Common myeloid progenitor, CD34-positive (primary cell): Measurements from ENCODE around the gene ACSL1.
A peak's percentile ranks its signal among the peaks of the same experiment; 100 is the strongest.

Experiments
- CTCF ChIA-PET: fragments of 350-600 bp; sonication (Branson Sonifier 250); formaldehyde crosslinking; loops from one replicate; lab custom pipeline; 2021; ENCODE audit warnings: antibody characterized with exemption; lab: Charles Lee
- POLR2A ChIA-PET: fragments of 350-600 bp; sonication (Branson Sonifier 250); formaldehyde crosslinking; loops from one replicate; lab custom pipeline; 2021; ENCODE audit warnings: antibody characterized with exemption; lab: Charles Lee
- DNase-seq, 3 donors: peaks; one replicate each; pipeline versions ENCODE4 v3.0.0 to v3.0.0-alpha.2; 2013
- H3K27ac ChIP-seq, 2 experiments: 1 replicate in 1 of 2; 2 replicates in 1 of 2; pipeline ENCODE4 v1.7.0; 2013; ENCODE audit warnings: inconsistent platforms in 2 of 2, low read length in 2 of 2, mild to moderate bottlenecking in 2 of 2, low read depth in 1 of 2, moderate library complexity in 1 of 2; ENCODE audit not compliant: severe bottlenecking in 2 of 2, insufficient read depth in 1 of 2, poor library complexity in 1 of 2
- H3K27me3 ChIP-seq, 5 experiments: replicated peaks in 2 of 5; 1 replicate in 3 of 5; 2 replicates in 2 of 5; pipeline versions ENCODE4 v1.6.1 to v1.7.0; 2013; ENCODE audit warnings: low read length in 4 of 5, mild to moderate bottlenecking in 2 of 5, moderate library complexity in 2 of 5, inconsistent platforms in 1 of 5; ENCODE audit not compliant: insufficient read depth in 5 of 5, control insufficient read depth in 4 of 5
- H3K36me3 ChIP-seq, 4 experiments: 1 replicate in 2 of 4; 2 replicates in 2 of 4; pipeline versions ENCODE4 v1.6.1 to v1.7.0; 2013; ENCODE audit warnings: low read length in 3 of 4, control low read depth in 1 of 4, mild to moderate bottlenecking in 1 of 4; ENCODE audit not compliant: control insufficient read depth in 4 of 4, insufficient read depth in 4 of 4
- H3K4me1 ChIP-seq, 4 experiments: 1 replicate in 3 of 4; 2 replicates in 1 of 4; pipeline versions ENCODE4 v1.6.1 to v1.7.1; 2013; ENCODE audit warnings: low read length in 3 of 4, mild to moderate bottlenecking in 3 of 4, control low read depth in 1 of 4, inconsistent platforms in 1 of 4, moderate library complexity in 1 of 4; ENCODE audit not compliant: control insufficient read depth in 4 of 4, insufficient read depth in 4 of 4; ENCODE audit errors: control extremely low read depth in 1 of 4
- H3K4me3 ChIP-seq, 7 experiments: 1 replicate in 4 of 7; 2 replicates in 3 of 7; pipeline versions ENCODE4 v1.5.1 to v1.7.0; 2013; ENCODE audit warnings: mild to moderate bottlenecking in 7 of 7, low read length in 6 of 7, moderate library complexity in 6 of 7, inconsistent platforms in 2 of 7, low read depth in 2 of 7, control low read depth in 1 of 7; ENCODE audit not compliant: insufficient read depth in 4 of 7, control insufficient read depth in 1 of 7; ENCODE audit errors: extremely low read depth in 1 of 7
- H3K9me3 ChIP-seq, 5 experiments: 1 replicate in 4 of 5; 2 replicates in 1 of 5; pipeline versions ENCODE4 v1.6.1 to v1.7.1; 2013; ENCODE audit warnings: low read length in 4 of 5, mild to moderate bottlenecking in 2 of 5, inconsistent platforms in 1 of 5, low read depth in 1 of 5, moderate library complexity in 1 of 5; ENCODE audit not compliant: control insufficient read depth in 4 of 5, insufficient read depth in 2 of 5; ENCODE audit errors: control extremely low read depth in 1 of 5
- WGBS: methylation state at CpG from one replicate; pipeline ENCODE4 v1.1.5; 2013; ENCODE audit not compliant: insufficient coverage; 5-methylcytosine and 5-hydroxymethylcytosine counted together

The ACSL1 gene

GRCh38 chr4:184768296-184768695 is 57.5 kb downstream of the ACSL1 start:
- Histone ChIP-seq H3K4me3 (no peak overlapping the region), H3K27ac (no peak overlapping the region), H3K27me3 (no peaks in the 10 kb centered on the region), H3K36me3 (peaks cover 33 to 75% (median 39%) of the 10 kb centered on the region in 4 experiments), H3K4me1 (peaks cover 0 to 1% (median 0%) of the 10 kb centered on the region in 4 experiments), H3K9me3 (no peaks in the 10 kb centered on the region)
- CTCF ChIA-PET, result no interaction called here
- WGBS, result 96% methylated on average over 4 of the region's 5 CpGs
- no peak for DNase-seq
- POLR2A ChIA-PET, result no interaction called here

DNA sequence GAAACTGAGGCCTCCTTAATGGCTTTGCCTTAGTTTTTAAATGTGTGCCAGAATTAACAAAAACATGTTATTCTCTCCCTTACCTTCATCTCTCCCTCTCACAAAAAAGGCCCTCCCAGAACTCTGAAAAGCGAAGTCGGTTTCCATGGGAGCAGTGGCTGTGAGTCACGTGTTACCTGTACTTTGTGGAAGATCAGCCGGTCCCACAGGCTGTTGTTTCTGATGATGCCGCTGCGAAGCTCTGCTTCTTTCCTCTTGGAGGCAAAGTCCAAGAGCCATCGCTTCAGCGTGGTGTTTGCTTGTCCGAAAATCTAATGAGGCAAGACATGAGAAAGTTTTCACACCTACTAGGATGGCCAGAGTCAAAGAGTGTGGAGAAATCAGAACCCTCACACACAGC is 59.3 kb downstream of the ACSL1 start:
- Histone ChIP-seq H3K27ac (no peak overlapping the region), H3K9me3 (no peaks in the 10 kb centered on the region), H3K36me3 (peaks cover 29 to 58% (median 36%) of the 10 kb centered on the region in 4 experiments), H3K4me3 (no peak overlapping the region), H3K4me1 (peaks cover 0 to 15% (median 9%) of the 10 kb centered on the region in 4 experiments), H3K27me3 (no peaks in the 10 kb centered on the region)
- CTCF ChIA-PET, result no interaction called here
- no peak for DNase-seq
- POLR2A ChIA-PET, result no interaction called here
- 96% methylated on average over 8 of the region's 9 CpGs for WGBS

DNA sequence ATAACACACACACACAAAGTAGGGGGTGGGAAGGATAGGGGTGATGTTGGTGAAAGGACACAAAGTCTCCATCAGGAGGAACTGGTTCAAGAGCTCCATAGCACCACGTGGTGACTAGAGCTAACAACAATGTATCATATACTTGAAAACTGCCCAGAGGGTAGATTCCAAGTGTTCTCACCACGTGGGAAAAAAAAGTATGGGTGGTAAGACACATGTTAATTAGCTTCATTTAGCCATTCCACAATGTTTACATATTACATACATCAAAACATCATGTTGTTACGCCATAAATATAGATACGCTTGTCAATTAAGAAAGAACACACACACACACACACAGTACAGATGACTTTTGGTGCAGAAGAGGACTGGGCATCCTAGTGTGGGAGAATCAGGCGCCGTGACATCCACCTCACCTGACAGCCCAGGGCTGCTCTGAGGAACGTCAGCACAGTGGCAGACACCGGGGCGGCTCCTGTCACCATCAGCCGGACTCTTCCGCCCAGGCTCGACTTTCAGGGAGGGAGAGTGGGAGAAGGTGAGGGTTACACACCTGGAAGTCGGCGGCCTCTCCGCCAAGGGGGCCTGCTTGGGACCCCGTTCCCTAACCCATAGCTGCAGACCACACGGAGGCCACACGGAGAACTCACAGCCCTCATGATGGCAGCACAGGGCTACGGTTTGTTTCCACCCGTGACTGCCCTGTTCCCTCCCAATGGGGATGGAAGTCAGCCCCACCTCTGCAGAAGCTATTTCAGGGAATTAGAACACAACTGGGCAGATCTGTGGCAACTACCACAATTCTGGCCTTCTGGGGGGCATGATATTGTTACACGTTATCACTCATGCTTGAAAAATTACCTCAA is 60.1 kb downstream of the ACSL1 start:
- no peaks in the 10 kb centered on the region for H3K27me3 ChIP-seq
- no peak for DNase-seq
- no peak overlapping the region for H3K27ac ChIP-seq
- H3K9me3 ChIP-seq, result no peaks in the 10 kb centered on the region
- POLR2A ChIA-PET, result no interaction called here
- CTCF ChIA-PET, result no interaction called here
- peaks cover 0 to 15% (median 9%) of the 10 kb centered on the region in 4 experiments for H3K4me1 ChIP-seq
- H3K4me3 ChIP-seq, result no peak overlapping the region
- WGBS, result 96% methylated on average over 15 of the region's 21 CpGs
- H3K36me3 ChIP-seq, result peaks cover 29 to 61% (median 36%) of the 10 kb centered on the region in 4 experiments

DNA sequence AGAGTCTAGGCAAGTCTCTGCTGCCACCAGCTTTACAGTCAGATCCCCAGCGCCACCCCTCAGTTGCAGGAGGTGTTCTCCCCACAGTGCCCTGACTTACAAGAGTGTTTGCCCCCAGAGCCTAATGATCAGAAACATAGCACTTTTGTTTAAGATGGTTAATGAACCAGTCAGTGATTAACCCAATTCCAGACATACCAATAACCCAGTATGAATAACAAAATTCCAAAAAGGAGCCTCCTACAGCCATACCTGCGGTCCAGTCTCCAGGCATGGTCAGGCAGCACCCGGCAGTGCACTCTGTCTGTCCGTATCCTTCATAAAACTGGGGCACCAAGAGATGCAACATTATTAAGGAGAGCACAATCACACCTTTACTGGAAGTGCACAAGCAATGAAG is 61.2 kb downstream of the ACSL1 start:
- DNase-seq, result no peak
- no peaks in the 10 kb centered on the region for H3K9me3 ChIP-seq
- no peaks in the 10 kb centered on the region for H3K27me3 ChIP-seq
- peaks cover 0 to 15% (median 9%) of the 10 kb centered on the region in 4 experiments for H3K4me1 ChIP-seq
- peaks cover 31 to 65% (median 39%) of the 10 kb centered on the region in 4 experiments for H3K36me3 ChIP-seq
- ChIA-PET POLR2A (no interaction called here), CTCF (interaction anchor here (1.1 kb wide), 1 partner anchor 13 kb away, joined by 4 read pairs; no protein-coding TSS in a partner anchor)
- WGBS, result 96% methylated on average over 3 of the region's 4 CpGs
- no peak overlapping the region for H3K4me3 ChIP-seq
- no peak overlapping the region for H3K27ac ChIP-seq

GRCh38 chr4:184763150-184763780 is 62.5 kb downstream of the ACSL1 start:
- H3K36me3 ChIP-seq, result peaks cover 26 to 64% (median 35%) of the 10 kb centered on the region in 4 experiments
- no peak for DNase-seq
- ChIA-PET CTCF (interaction anchor here (1.0 to 2.6 kb wide), 7 partner anchors 11 to 219 kb away, joined by 3 to 9 read pairs (median 4); no protein-coding TSS in a partner anchor), POLR2A (no interaction called here)
- no peaks in the 10 kb centered on the region for H3K9me3 ChIP-seq
- no peak overlapping the region for H3K4me3 ChIP-seq
- 93% methylated on average over 13 of the region's 14 CpGs for WGBS
- no peaks in the 10 kb centered on the region for H3K27me3 ChIP-seq
- H3K27ac ChIP-seq, result no peak overlapping the region
- H3K4me1 ChIP-seq, result peaks cover 0 to 15% (median 9%) of the 10 kb centered on the region in 4 experiments

DNA sequence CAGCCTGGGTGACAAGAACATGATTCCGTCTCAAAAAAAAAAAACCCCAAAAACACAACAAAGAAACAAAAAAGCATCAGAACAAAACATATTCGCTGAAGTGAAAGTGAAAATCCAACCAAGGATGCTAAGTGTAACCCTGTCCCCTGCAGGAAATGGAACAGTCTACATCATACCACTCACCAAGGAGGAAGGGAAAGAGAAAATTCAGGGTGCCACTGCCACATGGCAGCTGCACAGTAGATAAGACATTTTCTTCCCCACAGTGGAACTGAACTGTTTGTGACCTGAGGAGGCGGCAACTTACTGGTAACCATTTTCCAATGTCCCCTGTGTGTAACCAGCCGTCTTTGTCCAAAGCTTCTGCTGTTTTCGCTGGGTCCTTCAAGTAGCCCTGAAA is 63.7 kb downstream of the ACSL1 start:
- H3K36me3 ChIP-seq, result peaks cover 19 to 61% (median 31%) of the 10 kb centered on the region in 4 experiments
- H3K4me1 ChIP-seq, result peaks cover 0 to 15% (median 9%) of the 10 kb centered on the region in 4 experiments
- POLR2A ChIA-PET, result no interaction called here
- H3K27ac ChIP-seq, result peak overlapping the region; percentile 21 to 27
- H3K27me3 ChIP-seq, result no peaks in the 10 kb centered on the region
- CTCF ChIA-PET, result interaction anchor here (1.0 to 2.6 kb wide), 5 partner anchors 12 to 220 kb away, joined by 3 to 9 read pairs (median 4); no protein-coding TSS in a partner anchor
- 57% methylated on average over 3 of the region's 5 CpGs for WGBS
- peak overlapping the region in 2 of 7 experiments; percentile 30 to 38 for H3K4me3 ChIP-seq
- DNase-seq, result peak; percentile 82 to 95 (median 93)
- no peaks in the 10 kb centered on the region for H3K9me3 ChIP-seq
